ENCODE measurements around the gene MIEN1. TPM values are rescaled to one million over a fixed set of nuclear protein-coding genes. Genes with fewer than 3 reads are reported as not detected.

MIEN1 gene
- total and polyA plus RNA-seq, 2 of the 13 experiments (the other 11 are each of a cell fraction or from before 2014, with no cell fraction given): 40.6 to 56.6 TPM

- TF ChIP-seq, protein P1, sequence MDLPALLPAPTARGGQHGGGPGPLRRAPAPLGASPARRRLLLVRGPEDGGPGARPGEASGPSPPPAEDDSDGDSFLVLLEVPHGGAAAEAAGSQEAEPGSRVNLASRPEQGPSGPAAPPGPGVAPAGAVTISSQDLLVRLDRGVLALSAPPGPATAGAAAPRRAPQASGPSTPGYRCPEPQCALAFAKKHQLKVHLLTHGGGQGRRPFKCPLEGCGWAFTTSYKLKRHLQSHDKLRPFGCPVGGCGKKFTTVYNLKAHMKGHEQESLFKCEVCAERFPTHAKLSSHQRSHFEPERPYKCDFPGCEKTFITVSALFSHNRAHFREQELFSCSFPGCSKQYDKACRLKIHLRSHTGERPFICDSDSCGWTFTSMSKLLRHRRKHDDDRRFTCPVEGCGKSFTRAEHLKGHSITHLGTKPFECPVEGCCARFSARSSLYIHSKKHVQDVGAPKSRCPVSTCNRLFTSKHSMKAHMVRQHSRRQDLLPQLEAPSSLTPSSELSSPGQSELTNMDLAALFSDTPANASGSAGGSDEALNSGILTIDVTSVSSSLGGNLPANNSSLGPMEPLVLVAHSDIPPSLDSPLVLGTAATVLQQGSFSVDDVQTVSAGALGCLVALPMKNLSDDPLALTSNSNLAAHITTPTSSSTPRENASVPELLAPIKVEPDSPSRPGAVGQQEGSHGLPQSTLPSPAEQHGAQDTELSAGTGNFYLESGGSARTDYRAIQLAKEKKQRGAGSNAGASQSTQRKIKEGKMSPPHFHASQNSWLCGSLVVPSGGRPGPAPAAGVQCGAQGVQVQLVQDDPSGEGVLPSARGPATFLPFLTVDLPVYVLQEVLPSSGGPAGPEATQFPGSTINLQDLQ (CRISPR knock-in tag; IDR thresholded peaks at IDR 0.05): no peak
- TF ChIP-seq BHLHE40 (IDR thresholded peaks at IDR 0.05; ENCODE audit: low read length) (peak; percentile 100), ZSCAN21 (CRISPR knock-in tag; IDR thresholded peaks at IDR 0.05; ENCODE audit: borderline replicate concordance) (peak; percentile 66; the same call in 1 of the 2 replicates), HNRNPH1 (optimal IDR thresholded peaks at IDR 0.05; ENCODE audit: low read depth, low read length) (no peak), DZIP1 (CRISPR knock-in tag; IDR thresholded peaks at IDR 0.05) (peak; percentile 95), SP5 (CRISPR knock-in tag; IDR thresholded peaks at IDR 0.05; ENCODE audit: borderline replicate concordance, low read depth) (peak; percentile 78; the same call in 1 of the 2 replicates), NR2F6 (IDR thresholded peaks at IDR 0.05) (peak; percentile 61; the same call in 1 of the 2 replicates), NR2F6 (CRISPR knock-in tag; IDR thresholded peaks at IDR 0.05) (peak; percentile 94), KDM3A (CRISPR knock-in tag; IDR thresholded peaks at IDR 0.05; ENCODE audit: low read depth) (peak; percentile 94), ZFP36L1 (CRISPR knock-in tag; IDR thresholded peaks at IDR 0.05) (no peak), SRY (CRISPR knock-in tag; IDR thresholded peaks at IDR 0.05) (peak; percentile 59; the same call in 1 of the 2 replicates), SMARCE1 (IDR thresholded peaks at IDR 0.05; ENCODE audit: borderline replicate concordance) (no peak), ERF (CRISPR knock-in tag; IDR thresholded peaks at IDR 0.05) (peak; percentile 95), ZSCAN22 (CRISPR knock-in tag; IDR thresholded peaks at IDR 0.05) (no peak), ZNF780A (CRISPR knock-in tag; IDR thresholded peaks at IDR 0.05) (no peak), ZFP37 (CRISPR knock-in tag; IDR thresholded peaks at IDR 0.05; ENCODE audit: borderline replicate concordance) (no peak), ZNF792 (CRISPR knock-in tag; IDR thresholded peaks at IDR 0.05) (peak; percentile 92), ISL2 (CRISPR knock-in tag; IDR thresholded peaks at IDR 0.05) (peak; percentile 78), DNMT3B (CRISPR knock-in tag; conservative IDR thresholded peaks at IDR 0.05) (no peak; the same call in 1 of the 2 replicates), PRMT3 (CRISPR knock-in tag; IDR thresholded peaks at IDR 0.05; ENCODE audit: borderline replicate concordance, low read depth) (no peak)
- TF ChIP-seq, protein P2, sequence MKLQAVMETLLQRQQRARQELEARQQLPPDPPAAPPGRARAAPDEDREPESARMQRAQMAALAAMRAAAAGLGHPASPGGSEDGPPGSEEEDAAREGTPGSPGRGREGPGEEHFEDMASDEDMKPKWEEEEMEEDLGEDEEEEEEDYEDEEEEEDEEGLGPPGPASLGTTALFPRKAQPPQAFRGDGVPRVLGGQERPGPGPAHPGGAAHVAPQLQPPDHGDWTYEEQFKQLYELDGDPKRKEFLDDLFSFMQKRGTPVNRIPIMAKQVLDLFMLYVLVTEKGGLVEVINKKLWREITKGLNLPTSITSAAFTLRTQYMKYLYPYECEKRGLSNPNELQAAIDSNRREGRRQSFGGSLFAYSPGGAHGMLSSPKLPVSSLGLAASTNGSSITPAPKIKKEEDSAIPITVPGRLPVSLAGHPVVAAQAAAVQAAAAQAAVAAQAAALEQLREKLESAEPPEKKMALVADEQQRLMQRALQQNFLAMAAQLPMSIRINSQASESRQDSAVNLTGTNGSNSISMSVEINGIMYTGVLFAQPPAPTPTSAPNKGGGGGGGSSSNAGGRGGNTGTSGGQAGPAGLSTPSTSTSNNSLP (IDR thresholded peaks at IDR 0.05; ENCODE audit: low read depth, low read length): no peak
- TF ChIP-seq, protein P3, sequence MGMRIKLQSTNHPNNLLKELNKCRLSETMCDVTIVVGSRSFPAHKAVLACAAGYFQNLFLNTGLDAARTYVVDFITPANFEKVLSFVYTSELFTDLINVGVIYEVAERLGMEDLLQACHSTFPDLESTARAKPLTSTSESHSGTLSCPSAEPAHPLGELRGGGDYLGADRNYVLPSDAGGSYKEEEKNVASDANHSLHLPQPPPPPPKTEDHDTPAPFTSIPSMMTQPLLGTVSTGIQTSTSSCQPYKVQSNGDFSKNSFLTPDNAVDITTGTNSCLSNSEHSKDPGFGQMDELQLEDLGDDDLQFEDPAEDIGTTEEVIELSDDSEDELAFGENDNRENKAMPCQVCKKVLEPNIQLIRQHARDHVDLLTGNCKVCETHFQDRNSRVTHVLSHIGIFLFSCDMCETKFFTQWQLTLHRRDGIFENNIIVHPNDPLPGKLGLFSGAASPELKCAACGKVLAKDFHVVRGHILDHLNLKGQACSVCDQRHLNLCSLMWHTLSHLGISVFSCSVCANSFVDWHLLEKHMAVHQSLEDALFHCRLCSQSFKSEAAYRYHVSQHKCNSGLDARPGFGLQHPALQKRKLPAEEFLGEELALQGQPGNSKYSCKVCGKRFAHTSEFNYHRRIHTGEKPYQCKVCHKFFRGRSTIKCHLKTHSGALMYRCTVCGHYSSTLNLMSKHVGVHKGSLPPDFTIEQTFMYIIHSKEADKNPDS (CRISPR knock-in tag; IDR thresholded peaks at IDR 0.05): peak; percentile 95
Observed at GRCh38 chr17:39730095-39730921, at the start of gene MIEN1 (continued).

Measured in HepG2 (cell line).